ENCODE results near the gene TDRD10. TPM values are rescaled to one million over a fixed set of nuclear protein-coding genes. Genes with fewer than 3 reads are reported as not detected.
A peak's percentile ranks its signal among the peaks of the same experiment; 100 is the strongest.

The TDRD10 gene
- polyA plus RNA-seq, 3 donors, result not detected

DNA sequence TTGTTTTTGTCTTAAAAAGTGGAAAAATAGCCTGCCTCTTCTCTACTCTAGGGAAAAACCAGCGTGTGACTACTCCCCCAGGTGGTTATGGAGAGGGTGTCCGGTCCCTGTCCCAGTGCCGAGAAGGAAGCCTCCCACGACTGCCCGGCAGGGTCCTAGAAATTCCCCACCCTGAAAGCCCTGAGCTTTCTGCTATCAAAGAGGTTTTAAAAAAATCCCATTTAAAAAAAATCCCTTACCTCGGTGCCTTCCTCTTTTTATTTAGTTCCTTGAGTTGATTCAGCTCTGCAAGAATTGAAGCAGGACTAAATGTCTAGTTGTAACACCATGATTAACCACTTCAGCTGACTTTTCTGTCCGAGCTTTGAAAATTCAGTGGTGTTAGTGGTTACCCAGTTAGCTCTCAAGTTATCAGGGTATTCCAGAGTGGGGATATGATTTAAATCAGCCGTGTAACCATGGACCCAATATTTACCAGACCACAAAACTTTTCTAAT, 35.0 kb upstream of the TDRD10 start:
- no peak overlapping the region for H3K4me3 ChIP-seq (replicated peaks in 1 of 3; ENCODE audit: low read depth in 2 of 3, low read length in 3 of 3)
- peaks cover 71% of the 10 kb centered on the region for H4K20me1 ChIP-seq (ENCODE audit: insufficient read depth, low read length)
- no peak for TF ChIP-seq CTCF (IDR thresholded peaks at IDR 0.05)
- peaks cover 27% of the 10 kb centered on the region for H3K79me2 ChIP-seq (ENCODE audit: insufficient read depth, low read length)
- H2AFZ ChIP-seq (ENCODE audit: insufficient read depth, low read depth, low read length, poor library complexity, severe bottlenecking), result no peak overlapping the region
- peaks cover 27 to 54% of the 10 kb centered on the region in 2 donors for H3K36me3 ChIP-seq (replicated peaks in 1 of 2; ENCODE audit: control insufficient read depth in 1 of 2, insufficient read depth in 2 of 2, low read length in 2 of 2)
- H3K4me2 ChIP-seq (replicated peaks; ENCODE audit: extremely low read depth, low read length, poor library complexity, severe bottlenecking), result no peak overlapping the region
- Mint-ChIP-seq H3K4me1 (peaks cover 44% of the 10 kb centered on the region), H3K4me3 (no peak overlapping the region), H3K36me3 (peaks cover 51 to 65% of the 10 kb centered on the region in 2 donors), H3K9me3 (no peaks in the 10 kb centered on the region), H3K27ac (peak overlapping the region in 6 of 7 donors; percentile 68 to 91 (median 86)), H3K27me3 (ENCODE audit: low read depth in 3 of 3) (no peaks in the 10 kb centered on the region)
- H3K9me3 ChIP-seq (replicated peaks in 1 of 2; ENCODE audit: control insufficient read depth in 1 of 2, insufficient read depth in 1 of 2, low read length in 2 of 2), result no peaks in the 10 kb centered on the region
- H3K4me1 ChIP-seq (ENCODE audit: control insufficient read depth in 1 of 2, insufficient read depth in 2 of 2, low read length in 2 of 2), result peaks cover 33 to 39% of the 10 kb centered on the region in 2 donors
- H3K9ac ChIP-seq (ENCODE audit: insufficient read depth, low read length, poor library complexity, severe bottlenecking), result no peak overlapping the region
- H3K27ac ChIP-seq (ENCODE audit: low read depth in 1 of 2, low read length in 2 of 2), result peak overlapping the region; percentile 51 to 76
- no peaks in the 10 kb centered on the region for H3K27me3 ChIP-seq (ENCODE audit: control insufficient read depth in 2 of 2, insufficient read depth in 2 of 2, low read length in 2 of 2)
- DNase-seq, result peak in 1 of 3 donors; percentile 37
- intact Hi-C loops (cut with micrococcal nuclease), result loop anchor here in 1 of 2 donors (2.0 kb wide), 1 partner anchor 14 kb away; no protein-coding TSS in a partner anchor
- 20% methylated on average over 1 of the region's 8 CpGs for WGBS (ENCODE audit: insufficient coverage)

DNA sequence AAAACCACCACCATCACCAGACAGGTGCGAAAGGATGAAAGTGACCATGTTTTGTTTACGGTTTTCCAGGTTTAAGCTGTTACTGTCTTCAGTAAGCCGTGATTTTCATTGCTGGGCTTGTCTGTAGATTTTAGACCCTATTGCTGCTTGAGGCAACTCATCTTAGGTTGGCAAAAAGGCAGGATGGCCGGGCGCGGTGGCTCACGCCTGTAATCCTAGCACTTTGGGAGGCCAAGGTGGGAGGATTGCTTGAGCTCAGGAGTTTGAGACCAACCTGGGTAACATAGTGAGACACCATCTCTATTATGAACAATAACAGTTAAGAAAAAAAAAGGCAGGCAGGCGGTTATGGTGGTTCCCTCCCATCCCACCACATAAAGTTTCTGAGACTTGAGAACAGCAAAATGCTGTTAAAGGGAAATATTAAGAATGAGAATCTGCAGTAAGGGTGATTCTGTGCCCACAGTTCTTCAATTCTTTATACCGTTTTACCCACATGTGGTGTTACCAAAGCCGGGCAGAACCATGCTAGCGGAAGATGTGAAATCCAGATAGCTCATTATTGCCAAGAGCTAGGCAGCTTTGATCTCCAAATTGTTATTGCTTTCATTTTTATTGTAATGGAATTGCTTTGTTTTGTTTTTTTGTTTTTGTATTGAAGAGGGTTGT, 34.5 kb upstream of the TDRD10 start:
- H3K27me3 ChIP-seq (ENCODE audit: control insufficient read depth in 2 of 2, insufficient read depth in 2 of 2, low read length in 2 of 2), result no peaks in the 10 kb centered on the region
- H3K9ac ChIP-seq (ENCODE audit: insufficient read depth, low read length, poor library complexity, severe bottlenecking), result no peak overlapping the region
- peaks cover 23% of the 10 kb centered on the region for H3K79me2 ChIP-seq (ENCODE audit: insufficient read depth, low read length)
- peaks cover 32 to 34% of the 10 kb centered on the region in 2 donors for H3K4me1 ChIP-seq (ENCODE audit: control insufficient read depth in 1 of 2, insufficient read depth in 2 of 2, low read length in 2 of 2)
- peaks cover 65% of the 10 kb centered on the region for H4K20me1 ChIP-seq (ENCODE audit: insufficient read depth, low read length)
- Mint-ChIP-seq H3K36me3 (peaks cover 48 to 62% of the 10 kb centered on the region in 2 donors), H3K4me3 (no peak overlapping the region), H3K9me3 (no peaks in the 10 kb centered on the region), H3K4me1 (peaks cover 42% of the 10 kb centered on the region), H3K27me3 (ENCODE audit: low read depth in 3 of 3) (no peaks in the 10 kb centered on the region), H3K27ac (peak overlapping the region in 3 of 7 donors; percentile 7 to 84 (median 53))
- H3K9me3 ChIP-seq (replicated peaks in 1 of 2; ENCODE audit: control insufficient read depth in 1 of 2, insufficient read depth in 1 of 2, low read length in 2 of 2), result no peaks in the 10 kb centered on the region
- H3K4me2 ChIP-seq (replicated peaks; ENCODE audit: extremely low read depth, low read length, poor library complexity, severe bottlenecking), result no peak overlapping the region
- peak overlapping the region in 1 of 2 donors; percentile 76 for H3K27ac ChIP-seq (ENCODE audit: low read depth in 1 of 2, low read length in 2 of 2)
- no peak for DNase-seq
- 100% methylated on average over 1 of the region's 11 CpGs for WGBS (ENCODE audit: insufficient coverage)
- TF ChIP-seq CTCF (IDR thresholded peaks at IDR 0.05), result no peak
- no peak overlapping the region for H3K4me3 ChIP-seq (replicated peaks in 1 of 3; ENCODE audit: low read depth in 2 of 3, low read length in 3 of 3)
- H2AFZ ChIP-seq (ENCODE audit: insufficient read depth, low read depth, low read length, poor library complexity, severe bottlenecking), result no peak overlapping the region
- intact Hi-C loops (cut with micrococcal nuclease), result loop anchor here in 1 of 2 donors (2.0 kb wide), 1 partner anchor 15 kb away; no protein-coding TSS in a partner anchor
- peaks cover 25 to 49% of the 10 kb centered on the region in 2 donors for H3K36me3 ChIP-seq (replicated peaks in 1 of 2; ENCODE audit: control insufficient read depth in 1 of 2, insufficient read depth in 2 of 2, low read length in 2 of 2)
